ENCODE data around the gene RCN2. TPM values are rescaled to one million over a fixed set of nuclear protein-coding genes. Genes with fewer than 3 reads are reported as not detected.

Gene RCN2
- total and polyA plus RNA-seq, 2 experiments from 2014 or later = 144 to 153 TPM

DNA sequence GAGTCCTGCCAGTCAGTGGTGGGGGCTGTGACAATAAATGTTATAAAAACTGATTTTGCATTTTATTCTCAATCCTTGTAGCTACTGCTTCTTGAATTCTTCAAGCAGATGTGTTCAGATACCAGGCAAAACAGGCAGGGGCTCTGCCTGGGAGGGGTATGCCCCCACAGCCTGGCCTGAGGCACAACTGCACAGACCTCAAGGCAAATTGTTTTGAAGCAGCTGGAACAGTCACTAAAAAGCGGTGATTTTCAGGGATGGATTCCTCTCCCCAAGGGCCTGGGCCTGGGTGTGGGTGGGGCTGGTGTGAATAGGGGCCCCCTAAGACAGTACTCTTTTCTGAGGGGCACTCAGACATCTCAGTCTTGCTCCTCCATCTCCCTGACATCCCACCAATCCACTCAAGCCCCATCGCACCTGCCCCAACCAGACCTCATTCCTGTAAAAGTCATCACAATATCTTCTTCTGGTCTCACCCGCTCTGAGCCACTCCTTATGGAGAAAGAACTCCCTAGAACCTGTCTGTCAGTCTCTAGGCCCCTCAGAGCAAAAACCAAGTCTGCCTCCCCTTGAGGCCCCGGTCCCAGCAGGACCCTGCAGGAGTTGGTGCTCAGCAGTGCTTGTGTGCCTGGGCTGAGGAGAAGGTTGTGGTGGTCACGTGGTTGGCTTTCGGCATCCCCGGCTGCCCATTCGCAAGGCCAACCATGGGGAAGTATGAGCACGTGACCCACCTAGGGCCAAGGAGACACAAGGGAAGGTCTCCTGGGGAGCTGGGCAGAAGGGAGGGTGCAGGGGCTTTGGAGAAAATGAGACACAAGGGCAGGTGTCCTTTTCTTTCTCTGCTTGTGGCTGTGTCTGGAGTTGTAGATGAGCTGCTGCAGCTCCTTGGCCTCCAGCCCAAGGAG lies 60.4 kb downstream of the RCN2 start:
- no peak overlapping the region for H3K4me3 ChIP-seq
- no peak overlapping the region for H3K27ac ChIP-seq
- no peaks in the 10 kb centered on the region for H3K4me1 ChIP-seq (ENCODE audit: insufficient read depth)
- TF ChIP-seq, protein P1, sequence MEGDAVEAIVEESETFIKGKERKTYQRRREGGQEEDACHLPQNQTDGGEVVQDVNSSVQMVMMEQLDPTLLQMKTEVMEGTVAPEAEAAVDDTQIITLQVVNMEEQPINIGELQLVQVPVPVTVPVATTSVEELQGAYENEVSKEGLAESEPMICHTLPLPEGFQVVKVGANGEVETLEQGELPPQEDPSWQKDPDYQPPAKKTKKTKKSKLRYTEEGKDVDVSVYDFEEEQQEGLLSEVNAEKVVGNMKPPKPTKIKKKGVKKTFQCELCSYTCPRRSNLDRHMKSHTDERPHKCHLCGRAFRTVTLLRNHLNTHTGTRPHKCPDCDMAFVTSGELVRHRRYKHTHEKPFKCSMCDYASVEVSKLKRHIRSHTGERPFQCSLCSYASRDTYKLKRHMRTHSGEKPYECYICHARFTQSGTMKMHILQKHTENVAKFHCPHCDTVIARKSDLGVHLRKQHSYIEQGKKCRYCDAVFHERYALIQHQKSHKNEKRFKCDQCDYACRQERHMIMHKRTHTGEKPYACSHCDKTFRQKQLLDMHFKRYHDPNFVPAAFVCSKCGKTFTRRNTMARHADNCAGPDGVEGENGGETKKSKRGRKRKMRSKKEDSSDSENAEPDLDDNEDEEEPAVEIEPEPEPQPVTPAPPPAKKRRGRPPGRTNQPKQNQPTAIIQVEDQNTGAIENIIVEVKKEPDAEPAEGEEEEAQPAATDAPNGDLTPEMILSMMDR (IDR thresholded peaks at IDR 0.05; ENCODE audit: poor library complexity) = no peak
- no peak for TF ChIP-seq EZH2 (IDR thresholded peaks at IDR 0.05; ENCODE audit: borderline replicate concordance)
- no peak for TF ChIP-seq EZH2phosphoT487 (IDR thresholded peaks at IDR 0.05; ENCODE audit: low read depth, severe bottlenecking, unreplicated experiment)
- no peaks in the 10 kb centered on the region for H4K20me1 ChIP-seq (ENCODE audit: insufficient read depth, poor library complexity, severe bottlenecking)
- H3K9me3 ChIP-seq (ENCODE audit: low read depth) = no peaks in the 10 kb centered on the region
- no peak for DNase-seq (ENCODE audit: low spot score)
- no peak overlapping the region for H2AFZ ChIP-seq
- no peaks in the 10 kb centered on the region for H3K79me2 ChIP-seq
- H3K36me3 ChIP-seq (replicated peaks; ENCODE audit: insufficient read depth, low read depth) = no peaks in the 10 kb centered on the region
- H3K27me3 ChIP-seq = no peaks in the 10 kb centered on the region
- WGBS (ENCODE audit: low lambda C conversion rate, missing lambda C conversion rate) = 93% methylated on average over 9 of the region's 9 CpGs
- H3K4me2 ChIP-seq = no peak overlapping the region
- no peaks in the 10 kb centered on the region for H3K9me2 ChIP-seq (replicated peaks; ENCODE audit: insufficient read depth)

- H3K4me1 ChIP-seq (ENCODE audit: insufficient read depth) = no peaks in the 10 kb centered on the region
- WGBS (ENCODE audit: low lambda C conversion rate, missing lambda C conversion rate) = 89% methylated on average over 6 of the region's 6 CpGs
- H3K4me2 ChIP-seq = no peak overlapping the region
- H4K20me1 ChIP-seq (ENCODE audit: insufficient read depth, poor library complexity, severe bottlenecking) = no peaks in the 10 kb centered on the region
- no peak overlapping the region for H2AFZ ChIP-seq
- no peak overlapping the region for H3K4me3 ChIP-seq
- H3K36me3 ChIP-seq (replicated peaks; ENCODE audit: insufficient read depth, low read depth) = no peaks in the 10 kb centered on the region
- H3K27me3 ChIP-seq = no peaks in the 10 kb centered on the region
- H3K9me2 ChIP-seq (replicated peaks; ENCODE audit: insufficient read depth) = no peaks in the 10 kb centered on the region
- TF ChIP-seq, protein P1 (IDR thresholded peaks at IDR 0.05; ENCODE audit: poor library complexity) = no peak
- TF ChIP-seq EZH2 (IDR thresholded peaks at IDR 0.05; ENCODE audit: borderline replicate concordance) (no peak), EZH2phosphoT487 (IDR thresholded peaks at IDR 0.05; ENCODE audit: low read depth, severe bottlenecking, unreplicated experiment) (no peak)
- no peaks in the 10 kb centered on the region for H3K9me3 ChIP-seq (ENCODE audit: low read depth)
- H3K79me2 ChIP-seq = no peaks in the 10 kb centered on the region
- DNase-seq (ENCODE audit: low spot score) = no peak
- no peak overlapping the region for H3K27ac ChIP-seq
These were observed 61.7 kb downstream of the RCN2 start for GRCh38 chr15:76993114-76993725.

DNA sequence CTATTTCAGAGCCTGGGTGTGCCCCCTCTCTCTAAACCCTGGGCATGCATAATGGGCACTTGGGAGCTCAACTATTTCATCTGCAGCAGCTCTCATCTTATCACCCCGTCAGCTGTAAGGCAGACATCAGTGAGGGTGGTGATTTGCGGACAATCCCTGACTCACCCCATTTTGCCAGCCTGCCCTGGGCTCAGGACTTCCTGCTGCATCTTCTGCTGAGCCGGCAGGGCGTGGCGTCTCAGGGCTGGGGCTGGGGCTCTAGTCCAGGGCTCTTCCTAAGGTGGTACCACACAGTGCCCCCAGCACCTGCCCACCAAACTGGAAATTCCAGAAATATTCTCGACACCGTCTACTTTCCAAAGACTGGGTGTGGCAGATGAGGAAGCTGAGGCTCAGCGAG lies 62.5 kb downstream of the RCN2 start:
- H2AFZ ChIP-seq = no peak overlapping the region
- H3K4me3 ChIP-seq = no peak overlapping the region
- no peaks in the 10 kb centered on the region for H3K9me3 ChIP-seq (ENCODE audit: low read depth)
- H4K20me1 ChIP-seq (ENCODE audit: insufficient read depth, poor library complexity, severe bottlenecking) = no peaks in the 10 kb centered on the region
- H3K9me2 ChIP-seq (replicated peaks; ENCODE audit: insufficient read depth) = no peaks in the 10 kb centered on the region
- TF ChIP-seq EZH2phosphoT487 (IDR thresholded peaks at IDR 0.05; ENCODE audit: low read depth, severe bottlenecking, unreplicated experiment) = no peak
- TF ChIP-seq EZH2 (IDR thresholded peaks at IDR 0.05; ENCODE audit: borderline replicate concordance) = no peak
- TF ChIP-seq, protein P1 (IDR thresholded peaks at IDR 0.05; ENCODE audit: poor library complexity) = no peak
- WGBS (ENCODE audit: low lambda C conversion rate, missing lambda C conversion rate) = 85% methylated on average over 8 of the region's 8 CpGs
- H3K4me1 ChIP-seq (ENCODE audit: insufficient read depth) = no peaks in the 10 kb centered on the region
- no peak for DNase-seq (ENCODE audit: low spot score)
- H3K27me3 ChIP-seq = no peaks in the 10 kb centered on the region
- no peak overlapping the region for H3K4me2 ChIP-seq
- no peaks in the 10 kb centered on the region for H3K79me2 ChIP-seq
- H3K27ac ChIP-seq = no peak overlapping the region
- H3K36me3 ChIP-seq (replicated peaks; ENCODE audit: insufficient read depth, low read depth) = no peaks in the 10 kb centered on the region
